Cardiac muscle cell (in vitro differentiated cells and primary cell): ENCODE data around the gene HEG1. TPM values are rescaled to one million over a fixed set of nuclear protein-coding genes. Genes with fewer than 3 reads are reported as not detected.

Source experiments
- DNase-seq, 2 donors: peaks; one replicate each; pipeline versions ENCODE4 v3.0.0 to v3.0.0-alpha.2; 2010 to 2017; ENCODE audit warnings: low read depth in 1 of 2, low spot score in 1 of 2
- H3K27ac ChIP-seq: fragments of 200-600 bp; sonication (generic); 2 replicates; pipeline ENCODE4 v1.5.1; 2016
- H3K27me3 ChIP-seq: fragments of 200-600 bp; sonication (generic); 2 replicates; pipeline ENCODE4 v1.6.0; 2016; ENCODE audit warnings: control low read depth
- H3K36me3 ChIP-seq: fragments of 200-600 bp; sonication (generic); 2 replicates; pipeline ENCODE4 v1.5.1; 2016; ENCODE audit warnings: control low read depth
- H3K4me1 ChIP-seq: fragments of 200-600 bp; sonication (generic); 2 replicates; pipeline ENCODE4 v1.8.1; 2017; ENCODE audit warnings: low read depth, mild to moderate bottlenecking, mixed run types
- H3K4me3 ChIP-seq: fragments of 200-600 bp; sonication (generic); 2 replicates; pipeline ENCODE4 v1.5.1; 2016; ENCODE audit warnings: mild to moderate bottlenecking
- H3K9me3 ChIP-seq: fragments of 200-600 bp; sonication (generic); 2 replicates; pipeline ENCODE4 v1.5.1; 2017; ENCODE audit warnings: low read depth, mild to moderate bottlenecking, control low read depth
- polyA plus RNA-seq: library from polyadenylated mRNA; unstranded; fragments of >200 nt; fragmentation: Nextera tagmentation; extraction: Ambion mirVana; gene quantifications from 2 replicates; pipeline ENCODE4 v1.2.1, GENCODE V29; 2016
- total RNA-seq: library from RNA; depleted of rRNA; stranded (reverse); fragments of >200 nt; gene quantifications from 2 replicates; pipeline ENCODE4 v1.2.3, GENCODE V29; 2016
- TF ChIP-seq, protein P1 (sequence below): IDR thresholded peaks from 2 replicates; pipeline ENCODE4 v1.5.1; 2012; ENCODE audit warnings: low read depth, mild to moderate bottlenecking, low read length

The HEG1 gene
- total and polyA plus RNA-seq, 2 experiments from 2014 or later: 17.4 to 42.7 TPM

DNA sequence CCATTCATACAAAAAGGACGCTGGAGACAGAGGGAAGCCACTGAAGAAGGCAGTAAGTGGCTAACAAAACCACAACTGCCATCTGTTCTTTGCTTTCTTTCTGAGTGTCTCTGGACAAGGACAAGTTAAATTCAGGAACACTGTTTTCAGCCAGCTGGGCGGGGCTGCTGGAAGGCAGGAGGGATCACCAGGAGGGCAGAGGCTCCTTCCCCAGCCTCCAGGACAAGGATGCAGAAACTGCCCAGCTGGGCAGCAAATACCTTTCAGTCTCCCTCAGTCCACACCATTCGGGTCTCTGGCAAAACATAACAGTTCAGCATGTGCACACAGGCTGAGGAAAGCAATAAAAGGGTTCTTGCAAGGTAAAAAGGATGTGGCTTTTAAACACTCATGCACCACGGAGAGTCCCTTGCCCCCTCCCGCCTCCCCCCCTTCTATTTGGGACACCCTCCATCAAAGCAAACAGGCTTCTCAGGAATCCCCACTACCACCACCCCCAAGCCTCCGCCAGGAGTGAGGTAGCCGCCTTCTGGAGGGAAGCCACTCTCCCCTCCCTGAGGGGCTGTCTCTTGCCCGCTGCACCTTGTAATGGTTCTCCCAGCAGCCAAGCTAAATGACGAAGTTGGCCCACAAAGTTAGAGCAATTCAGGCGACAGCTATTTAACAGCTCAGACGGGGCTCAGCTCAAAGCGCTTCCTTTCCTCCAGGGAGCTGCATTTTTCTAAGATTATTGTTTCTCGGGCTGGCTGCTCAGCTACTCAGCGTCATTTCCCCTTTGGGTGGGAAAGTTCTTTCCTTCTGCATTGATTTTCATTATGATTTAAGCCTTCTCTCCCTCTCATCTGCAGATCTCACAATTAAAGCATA is 3.8 kb downstream of the HEG1 start:
- no peaks in the 10 kb centered on the region for H3K27me3 ChIP-seq
- TF ChIP-seq, protein P1, sequence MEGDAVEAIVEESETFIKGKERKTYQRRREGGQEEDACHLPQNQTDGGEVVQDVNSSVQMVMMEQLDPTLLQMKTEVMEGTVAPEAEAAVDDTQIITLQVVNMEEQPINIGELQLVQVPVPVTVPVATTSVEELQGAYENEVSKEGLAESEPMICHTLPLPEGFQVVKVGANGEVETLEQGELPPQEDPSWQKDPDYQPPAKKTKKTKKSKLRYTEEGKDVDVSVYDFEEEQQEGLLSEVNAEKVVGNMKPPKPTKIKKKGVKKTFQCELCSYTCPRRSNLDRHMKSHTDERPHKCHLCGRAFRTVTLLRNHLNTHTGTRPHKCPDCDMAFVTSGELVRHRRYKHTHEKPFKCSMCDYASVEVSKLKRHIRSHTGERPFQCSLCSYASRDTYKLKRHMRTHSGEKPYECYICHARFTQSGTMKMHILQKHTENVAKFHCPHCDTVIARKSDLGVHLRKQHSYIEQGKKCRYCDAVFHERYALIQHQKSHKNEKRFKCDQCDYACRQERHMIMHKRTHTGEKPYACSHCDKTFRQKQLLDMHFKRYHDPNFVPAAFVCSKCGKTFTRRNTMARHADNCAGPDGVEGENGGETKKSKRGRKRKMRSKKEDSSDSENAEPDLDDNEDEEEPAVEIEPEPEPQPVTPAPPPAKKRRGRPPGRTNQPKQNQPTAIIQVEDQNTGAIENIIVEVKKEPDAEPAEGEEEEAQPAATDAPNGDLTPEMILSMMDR: no peak
- H3K4me3 ChIP-seq: peak overlapping the region; percentile 7
- peak overlapping the region; percentile 83 for H3K27ac ChIP-seq
- peak; percentile 67 to 79 for DNase-seq
- H3K36me3 ChIP-seq: no peaks in the 10 kb centered on the region
- H3K9me3 ChIP-seq: no peaks in the 10 kb centered on the region
- peaks cover 60% of the 10 kb centered on the region for H3K4me1 ChIP-seq

DNA sequence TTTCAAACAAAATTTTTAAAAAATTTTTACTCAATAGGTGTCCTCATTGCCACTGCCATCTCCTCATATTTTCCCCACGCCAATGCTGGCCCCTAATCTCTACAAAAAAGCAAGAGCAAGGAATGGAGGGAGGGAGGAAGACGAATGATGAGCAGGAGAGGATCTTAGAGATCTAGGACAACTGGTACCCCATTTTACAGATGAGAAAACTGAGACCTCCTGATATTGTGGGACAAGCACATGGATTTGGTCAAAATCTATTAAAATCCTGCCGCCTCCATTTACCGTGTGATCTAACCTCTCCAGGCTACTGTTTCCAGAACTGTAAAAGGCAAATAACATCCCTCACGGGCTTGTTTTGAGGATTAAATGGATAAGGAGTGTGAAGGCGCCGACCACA is 4.6 kb downstream of the HEG1 start:
- Histone ChIP-seq H3K27ac (peak overlapping the region; percentile 83), H3K4me1 (peaks cover 60% of the 10 kb centered on the region), H3K4me3 (no peak overlapping the region), H3K9me3 (no peaks in the 10 kb centered on the region), H3K36me3 (no peaks in the 10 kb centered on the region), H3K27me3 (no peaks in the 10 kb centered on the region)
- no peak for DNase-seq
- TF ChIP-seq, protein P1: no peak

DNA sequence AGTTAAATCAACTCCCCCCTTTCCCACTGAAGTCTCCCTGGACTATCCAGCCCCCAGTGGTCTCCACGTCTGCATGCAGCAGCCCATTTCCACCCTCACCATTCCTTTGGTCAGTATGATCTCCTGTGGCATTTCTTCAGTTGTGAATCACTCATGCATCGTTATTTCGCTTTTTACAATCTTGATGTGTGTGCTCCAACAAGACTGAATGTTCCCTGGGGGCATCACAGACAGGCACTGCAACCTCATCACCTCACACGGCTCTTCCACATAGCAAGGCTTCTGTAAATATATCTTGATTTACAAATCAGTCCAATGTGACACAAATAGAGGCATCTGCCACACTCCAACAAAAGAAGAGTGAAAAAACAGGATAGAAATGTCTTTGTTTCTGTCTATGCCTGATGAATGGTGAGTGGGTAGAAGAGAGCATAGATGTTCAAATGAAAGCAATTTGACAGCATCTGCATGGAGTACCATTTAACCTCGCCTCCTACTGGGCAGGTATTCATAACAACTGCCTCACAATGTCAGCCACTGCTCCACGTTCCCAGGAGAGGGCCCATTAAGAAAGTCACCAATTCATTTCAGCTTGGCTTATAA is 5.2 kb downstream of the HEG1 start:
- TF ChIP-seq, protein P1: no peak
- Histone ChIP-seq H3K4me1 (peaks cover 66% of the 10 kb centered on the region), H3K4me3 (no peak overlapping the region), H3K9me3 (no peaks in the 10 kb centered on the region), H3K27me3 (no peaks in the 10 kb centered on the region), H3K27ac (no peak overlapping the region), H3K36me3 (no peaks in the 10 kb centered on the region)
- DNase-seq: no peak

DNA sequence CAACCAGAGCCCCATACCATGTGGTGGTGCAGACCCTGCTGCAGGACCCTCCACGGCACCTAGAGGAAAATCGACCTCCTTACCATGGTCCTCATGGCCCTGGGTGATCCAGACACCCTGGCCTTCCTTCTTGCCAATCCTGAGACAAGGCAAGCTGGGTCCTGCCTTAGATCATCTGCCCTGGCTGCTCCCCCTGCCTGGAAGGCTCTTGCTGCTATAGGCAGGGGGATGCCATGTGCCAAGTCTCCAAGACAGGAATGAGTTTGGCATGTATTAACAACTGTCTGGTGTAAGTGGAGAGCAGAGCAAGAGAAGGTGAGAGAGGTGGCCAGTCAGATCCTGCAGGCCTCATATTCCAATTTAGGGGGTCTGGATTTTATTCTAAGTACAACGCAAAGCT is 7.5 kb downstream of the HEG1 start:
- no peak overlapping the region for H3K4me3 ChIP-seq
- no peak for DNase-seq

DNA sequence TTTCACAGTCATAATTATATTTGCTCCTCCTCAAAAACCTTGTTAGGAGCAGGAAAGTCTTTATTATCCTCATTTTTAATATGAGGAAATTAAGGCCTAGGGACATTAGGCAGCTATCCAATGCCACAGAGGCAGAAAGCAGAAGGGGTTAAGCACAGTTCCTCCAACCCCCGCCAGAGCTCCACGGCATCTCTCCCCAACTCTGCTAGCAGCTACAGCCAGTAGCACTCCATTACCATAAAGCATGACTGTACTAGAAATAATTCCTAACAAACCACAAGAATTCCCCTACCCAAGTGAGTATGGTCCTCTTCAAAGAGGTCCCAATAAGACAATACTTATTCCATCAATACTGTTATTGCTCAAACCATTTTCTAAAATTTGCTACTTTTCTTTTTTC is 9.8 kb downstream of the HEG1 start:
- Histone ChIP-seq H3K4me1 (peaks cover 79% of the 10 kb centered on the region), H3K36me3 (no peaks in the 10 kb centered on the region), H3K27me3 (no peaks in the 10 kb centered on the region), H3K27ac (peak overlapping the region; percentile 96), H3K4me3 (no peak overlapping the region), H3K9me3 (no peaks in the 10 kb centered on the region)
- TF ChIP-seq, protein P1: peak; percentile 27
- peak in 1 of 2 donors; percentile 74 for DNase-seq

More for the DNA sequence above, 7.5 kb downstream of the HEG1 start:
- Histone ChIP-seq H3K27ac (peak overlapping the region; percentile 68), H3K36me3 (no peaks in the 10 kb centered on the region), H3K4me1 (peaks cover 79% of the 10 kb centered on the region), H3K9me3 (no peaks in the 10 kb centered on the region), H3K27me3 (no peaks in the 10 kb centered on the region)
- TF ChIP-seq, protein P1: no peak
